Measurements from ENCODE around the gene APC. TPM values are rescaled to one million over a fixed set of nuclear protein-coding genes. Genes with fewer than 3 reads are reported as not detected.

The APC gene
- total and polyA plus RNA-seq, 2 of the 8 experiments (the other 6 are each of a cell fraction or from before 2014, with no cell fraction given): 6.8 to 41.9 TPM

DNA sequence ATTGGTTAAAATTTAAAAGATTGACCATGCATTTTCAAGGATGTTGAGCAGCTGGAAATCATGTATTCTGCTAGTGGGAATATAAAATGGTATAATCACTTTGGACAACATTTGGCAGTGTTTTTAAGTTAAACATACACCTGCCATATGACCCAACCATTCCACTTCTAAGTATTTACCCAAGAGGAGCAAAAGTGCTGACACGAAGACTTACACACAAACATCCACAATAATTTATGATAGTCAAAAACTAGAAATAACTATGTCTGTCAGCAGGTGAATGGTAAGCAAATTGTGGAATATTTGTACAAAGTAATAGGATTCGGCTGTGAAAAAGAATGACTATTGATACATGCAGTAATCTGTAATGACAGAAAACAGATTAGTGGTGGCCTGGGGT, 92.7 kb downstream of the APC start:
- Histone ChIP-seq H3K79me2 (ENCODE audit: control insufficient read depth in 1 of 2, insufficient read depth in 2 of 2, low read length in 2 of 2) (no peaks in the 10 kb centered on the region), H3K9me3 (ENCODE audit: insufficient read depth in 2 of 2, low read depth in 1 of 2, low read length in 1 of 2) (no peaks in the 10 kb centered on the region), H4K20me1 (replicated peaks in 1 of 2; ENCODE audit: control insufficient read depth in 1 of 2, insufficient read depth in 2 of 2, low read length in 2 of 2) (no peaks in the 10 kb centered on the region), H2AK5ac (ENCODE audit: low read depth, low read length) (no peak overlapping the region), H3K56ac (replicated peaks; ENCODE audit: insufficient read length, low read depth, low read length) (no peak overlapping the region), H3K23ac (ENCODE audit: insufficient read length) (no peak overlapping the region), H3K18ac (ENCODE audit: extremely low read depth, low read length) (no peak overlapping the region), H3K36me3 (ENCODE audit: control insufficient read depth in 2 of 4, insufficient read depth in 4 of 4, low read length in 3 of 4) (peaks cover 0 to 17% (median 6%) of the 10 kb centered on the region in 4 experiments; a peak in 4 of 8 replicates), H2BK20ac (ENCODE audit: low read length) (no peak overlapping the region), H4K5ac (ENCODE audit: insufficient read length, low read depth, low read length) (no peak overlapping the region), H3K14ac (ENCODE audit: insufficient read length) (no peak overlapping the region), H2BK120ac (replicated peaks; ENCODE audit: low read depth, low read length) (no peak overlapping the region), H3K79me1 (ENCODE audit: low read depth, low read length) (no peaks in the 10 kb centered on the region), H4K8ac (ENCODE audit: extremely low read depth, insufficient read depth, low read length) (no peak overlapping the region), H2AFZ (ENCODE audit: low read length) (no peak overlapping the region), H3K4me3 (ENCODE audit: extremely low read depth in 1 of 4, insufficient read depth in 2 of 4, low read depth in 3 of 4, low read length in 4 of 4) (no peak overlapping the region), H2BK5ac (ENCODE audit: low read depth, low read length) (no peak overlapping the region), H3K4me1 (replicated peaks in 1 of 4; ENCODE audit: control insufficient read depth in 3 of 4, insufficient read depth in 4 of 4, low read length in 3 of 4) (no peaks in the 10 kb centered on the region), H3K9ac (replicated peaks in 1 of 4; ENCODE audit: extremely low read depth in 1 of 4, low read depth in 3 of 4, low read length in 3 of 4) (no peak overlapping the region), H3K4ac (replicated peaks; ENCODE audit: insufficient read length, low read depth, low read length) (no peak overlapping the region), H4K91ac (replicated peaks; ENCODE audit: insufficient read length, low read length) (no peak overlapping the region), H2BK15ac (ENCODE audit: low read length) (no peak overlapping the region), H3K4me2 (ENCODE audit: insufficient read depth in 1 of 2, low read depth in 2 of 2, low read length in 2 of 2) (no peak overlapping the region), H3K27me3 (replicated peaks in 1 of 4; ENCODE audit: control insufficient read depth in 3 of 4, extremely low read depth in 1 of 4, insufficient read depth in 3 of 4, low read length in 3 of 4) (no peaks in the 10 kb centered on the region), H2BK12ac (ENCODE audit: low read depth, low read length) (no peak overlapping the region), H3K27ac (ENCODE audit: low read depth, low read length) (no peak overlapping the region), H3K23me2 (ENCODE audit: low read depth, low read length) (no peaks in the 10 kb centered on the region)
- POLR2A ChIA-PET (ENCODE audit: partially characterized antibody): interaction anchor here (1.1 kb wide), 1 partner anchor 72 kb away, joined by 3 read pairs; no protein-coding TSS in a partner anchor
- DNase-seq (ENCODE audit: low read depth in 1 of 2, low spot score in 2 of 2): no peak
- CTCF ChIA-PET (ENCODE audit: partially characterized antibody): no interaction called here
- no peak for FAIRE-seq
- WGBS, 2 experiments (ENCODE audit: extremely low coverage in 1 of 2, insufficient coverage in 1 of 2, insufficient read length in 1 of 2, insufficient replicate concordance in 2 of 2, low coverage in 1 of 2, low lambda C conversion rate in 2 of 2, missing lambda C conversion rate in 1 of 2): 86% methylated on average over 2 of the region's 2 CpGs; no CpG with 5 or more reads in 1 of the 2 experiments
- no peak for TF ChIP-seq NANOG (IDR thresholded peaks at IDR 0.05; ENCODE audit: insufficient read depth, low read depth, low read length, poor library complexity, severe bottlenecking)
- no peak for TF ChIP-seq BRCA1 (IDR thresholded peaks at IDR 0.05; ENCODE audit: low read depth, low read length)
- TF ChIP-seq KDM1A (IDR thresholded peaks at IDR 0.05; ENCODE audit: borderline replicate concordance, low read length): no peak
- TF ChIP-seq KDM4A (IDR thresholded peaks at IDR 0.05; ENCODE audit: low read depth, low read length, severe bottlenecking): no peak
- no peak for TF ChIP-seq RFX5 (IDR thresholded peaks at IDR 0.05; ENCODE audit: borderline replicate concordance, low read depth, low read length)
- TF ChIP-seq CHD2 (IDR thresholded peaks at IDR 0.05; ENCODE audit: low read length): no peak
- no peak for TF ChIP-seq SP4 (IDR thresholded peaks at IDR 0.05; ENCODE audit: low read length)
- TF ChIP-seq, protein P1, sequence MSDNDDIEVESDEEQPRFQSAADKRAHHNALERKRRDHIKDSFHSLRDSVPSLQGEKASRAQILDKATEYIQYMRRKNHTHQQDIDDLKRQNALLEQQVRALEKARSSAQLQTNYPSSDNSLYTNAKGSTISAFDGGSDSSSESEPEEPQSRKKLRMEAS (IDR thresholded peaks at IDR 0.05): no peak
- TF ChIP-seq TBP (IDR thresholded peaks at IDR 0.05; ENCODE audit: low read depth, low read length): no peak
- no peak for TF ChIP-seq CREB1 (IDR thresholded peaks at IDR 0.05)
- no peak for TF ChIP-seq ZNF274 (IDR thresholded peaks at IDR 0.05; ENCODE audit: borderline replicate concordance, extremely low read depth, low read length)
- TF ChIP-seq JUN (IDR thresholded peaks at IDR 0.05; ENCODE audit: low read depth, low read length): no peak
- TF ChIP-seq RNF2 (IDR thresholded peaks at IDR 0.05; ENCODE audit: borderline replicate concordance, low read depth, low read length, missing control alignments, poor library complexity, severe bottlenecking): no peak
- no peak for TF ChIP-seq NRF1 (IDR thresholded peaks at IDR 0.05; ENCODE audit: low read depth, low read length)
- TF ChIP-seq SIX5 (IDR thresholded peaks at IDR 0.05; ENCODE audit: low read depth, low read length): no peak
- no peak for TF ChIP-seq HDAC6 (IDR thresholded peaks at IDR 0.05; ENCODE audit: low read depth, low read length)
